Activated CD8-positive, alpha-beta T cell treated with anti-CD3 and anti-CD28 coated beads, Interleukin-2, amount 10 ng/mL, durations not matched to agents 7 days and 5 days (primary cell): ENCODE measurements around the gene TBL2. TPM values are rescaled to one million over a fixed set of nuclear protein-coding genes. Genes with fewer than 3 reads are reported as not detected.
"Not testable (repeated sequence)": the region's sequence is repeated elsewhere in the genome, so short reads cannot be mapped to it uniquely, and the experiment has no call there.

ENCODE experiments used
- ATAC-seq: fragments of 150-1000 bp; cut with Tn5 transposase; one replicate; pipeline ENCODE4 v1.10.0; 2021; ENCODE audit warnings: moderate library complexity
- CTCF ChIA-PET: fragments of 350-600 bp; sonication (Branson Sonifier 250); formaldehyde crosslinking; loops from one replicate; lab custom pipeline; 2021; ENCODE audit warnings: antibody characterized with exemption; lab: Charles Lee
- POLR2A ChIA-PET: fragments of 350-600 bp; sonication (Branson Sonifier 250); formaldehyde crosslinking; loops from one replicate; lab custom pipeline; 2021; ENCODE audit warnings: antibody characterized with exemption; lab: Charles Lee
- DNase-seq: peaks from one replicate; pipeline ENCODE4 v3.0.0-alpha.2; 2020
- H3K27ac Mint-ChIP-seq: one replicate; pipeline ENCODE4 v1.8.0; 2021; ENCODE audit warnings: mild to moderate bottlenecking, mixed read lengths
- H3K27me3 Mint-ChIP-seq: one replicate; pipeline ENCODE4 v1.8.0; 2021; ENCODE audit warnings: low read depth, mixed read lengths
- H3K36me3 Mint-ChIP-seq: one replicate; pipeline ENCODE4 v1.8.0; 2021; ENCODE audit warnings: low read depth, mixed read lengths
- H3K4me1 Mint-ChIP-seq: one replicate; pipeline ENCODE4 v1.8.0; 2021; ENCODE audit warnings: low read depth, mixed read lengths
- H3K4me3 Mint-ChIP-seq: one replicate; pipeline ENCODE4 v1.8.0; 2021; ENCODE audit warnings: mild to moderate bottlenecking, mixed read lengths
- H3K9me3 Mint-ChIP-seq: one replicate; pipeline ENCODE4 v1.8.0; 2022; ENCODE audit warnings: mixed read lengths; ENCODE audit not compliant: insufficient read depth
- total RNA-seq, 2 experiments: library from RNA; stranded (reverse); gene quantifications; one replicate each; pipeline ENCODE4 v1.2.3, GENCODE V29; 2021

TBL2 gene
- total RNA-seq, 2 experiments from 2014 or later: 26.1 to 26.4 TPM

DNA sequence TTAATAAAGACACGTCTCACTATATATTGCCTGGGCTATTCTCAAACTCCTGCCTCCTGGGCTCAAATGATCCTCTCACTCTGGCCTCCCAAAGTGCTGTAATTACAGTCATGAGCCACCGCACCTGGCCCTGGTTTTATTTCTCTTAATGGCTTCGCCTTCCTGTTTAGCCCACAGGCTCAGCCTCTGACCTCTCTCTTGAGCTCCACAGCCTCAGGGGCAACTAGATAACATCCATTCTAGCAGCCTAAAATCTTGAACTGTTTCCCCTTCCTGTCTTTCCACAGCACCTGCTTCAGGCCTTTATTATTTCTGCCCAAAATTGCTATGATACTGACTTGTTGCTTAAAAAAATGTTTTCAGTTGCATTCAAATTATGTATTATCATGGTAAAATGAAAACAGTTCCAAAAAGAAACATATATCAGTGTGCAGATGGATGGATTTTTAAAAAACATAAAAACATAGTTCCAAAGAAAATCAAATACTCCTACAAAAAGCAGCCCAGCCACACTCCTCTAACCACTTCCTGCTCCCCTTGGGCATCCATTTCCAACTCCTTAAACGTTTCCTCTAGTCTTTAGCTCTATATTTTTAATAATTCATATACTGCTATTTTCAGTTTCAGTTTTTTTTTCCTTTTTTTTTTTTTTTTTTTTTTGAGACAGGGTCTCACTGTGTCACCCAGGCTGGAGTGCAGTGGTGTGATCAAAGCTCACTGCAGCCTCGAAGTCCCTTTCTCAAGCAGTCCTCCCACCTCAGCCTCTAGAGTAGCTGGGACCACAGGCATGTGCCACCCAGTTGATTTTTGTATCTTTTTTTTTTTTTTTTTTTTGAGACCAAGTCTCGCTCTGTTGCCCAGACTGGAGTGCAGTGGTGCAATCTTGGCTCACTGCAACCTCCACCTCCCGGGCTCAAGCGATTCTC lies 51.2 kb downstream of the TBL2 start:
- DNase-seq (peak; percentile 32), ATAC-seq (no peak)
- Mint-ChIP-seq H3K27me3 (no peaks in the 10 kb centered on the region), H3K27ac (peak overlapping the region; percentile 82), H3K36me3 (peaks cover 9% of the 10 kb centered on the region), H3K4me1 (peaks cover 45% of the 10 kb centered on the region), H3K9me3 (no peaks in the 10 kb centered on the region), H3K4me3 (peak overlapping the region; percentile 69)
- ChIA-PET CTCF (interaction anchor here (1.1 to 1.4 kb wide), 3 partner anchors 13 to 207 kb away, joined by 3 to 6 read pairs (median 4); no protein-coding TSS in a partner anchor), POLR2A (interaction anchor here (0.6 to 2.0 kb wide), 6 partner anchors 20 to 51 kb away, joined by 3 to 7 read pairs (median 3); partner anchors contain the start of gene TBL2)

DNA sequence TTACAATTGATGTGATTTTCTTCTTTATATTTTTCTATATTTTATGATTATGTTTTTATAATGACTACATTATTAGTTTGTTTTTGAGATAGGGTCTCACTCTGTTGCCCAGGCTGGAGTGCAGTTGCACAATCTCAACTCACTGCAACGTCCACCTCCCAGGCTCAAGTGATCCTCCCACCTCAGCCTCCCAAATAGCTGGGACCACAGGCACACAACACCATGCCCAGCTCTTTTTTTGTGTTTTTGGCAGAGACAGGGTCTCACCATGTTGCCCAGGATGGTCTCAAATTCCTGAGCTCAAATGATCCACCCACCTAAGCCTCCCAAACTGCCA lies 52.3 kb downstream of the TBL2 start:
- peak overlapping the region; percentile 86 for H3K27ac Mint-ChIP-seq
- not testable (repeated sequence) for ATAC-seq, H3K36me3 Mint-ChIP-seq, H3K9me3 Mint-ChIP-seq, H3K27me3 Mint-ChIP-seq, DNase-seq
- ChIA-PET CTCF (interaction anchor here (1.1 kb wide), 1 partner anchor 12 kb away, joined by 6 read pairs; no protein-coding TSS in a partner anchor), POLR2A (interaction anchor here (0.8 to 2.0 kb wide), 4 partner anchors 21 to 52 kb away, joined by 3 to 7 read pairs (median 4); partner anchors contain the start of genes BCL7B and TBL2)
- H3K4me3 Mint-ChIP-seq: peak overlapping the region; percentile 79
- peaks cover 45% of the 10 kb centered on the region for H3K4me1 Mint-ChIP-seq

GRCh38 chr7:73522105-73522872 lies 56.1 kb downstream of the TBL2 start, which contains the start of gene BAZ1B:
BAZ1B (minus strand) TSS chr7:73522293; CDS start chr7:73521933, 360 bp downstream.
- peaks cover 38% of the 10 kb centered on the region for H3K36me3 Mint-ChIP-seq
- ChIA-PET POLR2A (interaction anchor here (0.6 to 5.0 kb wide), 14 partner anchors 12 to 216 kb away, joined by 3 to 50 read pairs (median 4); partner anchors contain the start of genes ABHD11, BCL7B and TBL2), CTCF (interaction anchor here (0.8 to 1.6 kb wide), 11 partner anchors 17 to 194 kb away, joined by 3 to 6 read pairs (median 3); partner anchors contain the start of gene TBL2)
- H3K27me3 Mint-ChIP-seq: no peaks in the 10 kb centered on the region
- H3K9me3 Mint-ChIP-seq: no peaks in the 10 kb centered on the region
- peak; percentile 94 for ATAC-seq
- H3K4me3 Mint-ChIP-seq: peak within 1 kb of the TSS; percentile 98
- DNase-seq: peak; percentile 99
- peak within 1 kb of the TSS; percentile 100 for H3K27ac Mint-ChIP-seq
- peaks cover 62% of the 10 kb centered on the region for H3K4me1 Mint-ChIP-seq

DNA sequence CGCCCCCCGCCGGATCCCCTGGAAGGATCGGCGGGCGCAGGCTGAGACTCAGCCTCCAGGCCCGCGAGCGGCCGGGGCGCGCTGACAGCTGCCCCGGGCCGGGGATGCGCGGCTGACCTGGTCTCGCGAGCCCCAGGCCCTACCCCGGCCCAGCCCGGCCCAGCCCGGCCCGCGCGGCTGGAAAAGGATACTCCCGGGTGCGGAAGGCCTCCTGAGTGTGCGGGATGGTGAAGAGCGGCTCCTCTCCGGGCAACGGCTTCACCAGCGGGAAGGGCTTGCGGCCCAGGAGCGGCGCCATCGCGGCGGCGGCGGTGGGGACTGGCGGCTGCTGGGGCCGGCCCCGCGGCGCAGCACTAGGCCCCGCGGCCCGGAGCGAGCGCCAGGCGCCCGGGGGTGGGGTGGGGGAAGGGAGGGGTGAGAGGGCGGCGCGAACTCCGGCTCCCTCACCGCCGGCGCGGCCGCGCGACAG lies 56.7 kb downstream of the TBL2 start:
- peaks cover 44% of the 10 kb centered on the region for H3K36me3 Mint-ChIP-seq
- POLR2A ChIA-PET: interaction anchor here (1.0 to 5.0 kb wide), 9 partner anchors 12 to 217 kb away, joined by 3 to 50 read pairs (median 4); partner anchors contain the start of genes ABHD11, BCL7B and TBL2
- ATAC-seq (peak; percentile 40), DNase-seq (no peak)
- no peaks in the 10 kb centered on the region for H3K9me3 Mint-ChIP-seq
- peak overlapping the region; percentile 96 for H3K4me3 Mint-ChIP-seq
- peak overlapping the region; percentile 100 for H3K27ac Mint-ChIP-seq
- CTCF ChIA-PET: interaction anchor here (0.8 to 1.6 kb wide), 12 partner anchors 16 to 214 kb away, joined by 3 to 5 read pairs (median 3); partner anchors contain the start of gene TBL2
- H3K4me1 Mint-ChIP-seq: peaks cover 61% of the 10 kb centered on the region
- H3K27me3 Mint-ChIP-seq: no peaks in the 10 kb centered on the region

DNA sequence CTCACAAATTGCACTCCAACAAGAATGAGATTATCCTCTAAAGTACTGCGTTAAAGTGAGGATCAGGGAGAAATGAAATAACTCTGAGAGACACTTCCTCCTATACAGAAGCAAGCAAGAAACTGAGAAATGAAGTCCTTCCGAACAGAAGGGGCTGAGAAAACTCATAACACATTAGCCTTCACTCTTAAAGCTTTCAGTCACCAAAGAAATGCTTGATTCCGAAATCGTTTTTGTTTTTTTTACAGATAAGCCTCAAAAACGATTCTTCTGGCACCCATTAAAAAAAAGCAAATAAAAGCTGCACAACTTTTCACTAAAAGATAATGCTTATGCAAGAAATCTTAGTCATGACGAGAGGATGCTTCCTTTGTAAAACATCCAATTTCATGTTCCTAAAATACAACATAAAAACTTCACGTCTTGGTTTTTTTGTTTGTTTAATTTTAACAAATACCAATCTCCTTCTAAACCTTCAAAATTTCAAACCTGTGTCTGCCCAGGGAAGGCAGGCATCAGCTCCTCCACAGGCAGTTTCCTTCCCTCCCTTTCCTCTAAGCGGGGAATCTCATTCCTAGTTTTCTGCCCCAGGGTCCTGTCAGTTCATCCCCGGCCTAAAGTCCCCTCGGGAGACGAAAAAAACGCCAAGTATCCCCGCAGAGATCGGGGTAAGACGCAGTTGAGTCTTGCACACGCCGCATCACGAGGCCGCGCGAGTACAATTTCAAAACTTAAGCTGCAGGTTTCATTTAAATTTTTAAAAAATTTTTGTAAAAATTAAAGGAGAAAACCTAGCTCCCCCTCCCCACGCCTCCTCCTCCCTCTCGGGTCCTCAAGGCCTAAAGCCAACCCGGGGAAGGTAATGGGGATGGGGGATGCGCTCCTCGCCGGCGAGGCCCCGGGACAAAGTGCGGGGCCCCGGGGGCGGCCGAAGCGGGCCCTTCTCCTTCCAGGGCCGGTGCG lies 57.4 kb downstream of the TBL2 start:
- peak; percentile 33 for DNase-seq

GRCh38 chr7:73519867-73520672 lies 58.3 kb downstream of the TBL2 start:
- Mint-ChIP-seq H3K27ac (peak overlapping the region; percentile 94), H3K4me3 (peak overlapping the region; percentile 98), H3K36me3 (peaks cover 53% of the 10 kb centered on the region), H3K9me3 (no peaks in the 10 kb centered on the region), H3K27me3 (no peaks in the 10 kb centered on the region), H3K4me1 (peaks cover 54% of the 10 kb centered on the region)
- ChIA-PET POLR2A (interaction anchor here (0.7 to 5.0 kb wide), 7 partner anchors 12 to 67 kb away, joined by 3 to 50 read pairs (median 5); partner anchors contain the start of genes BCL7B and TBL2), CTCF (interaction anchor here (0.8 to 3.5 kb wide), 8 partner anchors 12 to 214 kb away, joined by 3 to 14 read pairs (median 4); no protein-coding TSS in a partner anchor)
- DNase-seq (peak; percentile 31), ATAC-seq (no peak)

More for the DNA sequence above, 57.4 kb downstream of the TBL2 start:
- ChIA-PET POLR2A (interaction anchor here (0.6 to 5.0 kb wide), 9 partner anchors 8 to 217 kb away, joined by 3 to 50 read pairs (median 5); partner anchors contain the start of genes ABHD11, BCL7B and TBL2), CTCF (interaction anchor here (1.0 to 3.5 kb wide), 10 partner anchors 12 to 214 kb away, joined by 3 to 14 read pairs (median 4); no protein-coding TSS in a partner anchor)
- Mint-ChIP-seq H3K27ac (peak overlapping the region; percentile 94), H3K4me3 (peak overlapping the region; percentile 98), H3K36me3 (peaks cover 47% of the 10 kb centered on the region), H3K27me3 (no peaks in the 10 kb centered on the region), H3K9me3 (no peaks in the 10 kb centered on the region), H3K4me1 (peaks cover 61% of the 10 kb centered on the region)
- ATAC-seq: no peak

DNA sequence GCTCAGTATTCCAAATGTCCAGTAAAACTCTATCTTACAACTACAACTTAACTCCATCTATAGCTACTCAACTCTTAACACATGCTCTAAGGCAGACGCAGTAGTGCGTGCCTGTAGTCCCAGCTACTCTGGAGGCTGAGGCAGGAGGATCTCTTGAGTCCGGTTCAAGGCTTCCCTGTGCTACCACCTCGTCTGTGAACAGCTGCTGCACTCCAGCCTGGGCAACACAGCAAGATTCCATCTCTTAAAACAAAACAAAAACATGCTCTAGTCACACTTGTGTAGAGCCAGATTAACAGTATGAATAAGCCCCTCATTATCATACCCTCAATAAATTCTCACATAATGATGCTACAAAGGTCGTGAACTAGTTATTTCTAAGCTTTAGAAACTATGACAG lies 59.9 kb downstream of the TBL2 start:
- Mint-ChIP-seq H3K27ac (peak overlapping the region; percentile 6), H3K4me3 (peak overlapping the region; percentile 98), H3K9me3 (no peaks in the 10 kb centered on the region), H3K27me3 (no peaks in the 10 kb centered on the region), H3K36me3 (peaks cover 67% of the 10 kb centered on the region), H3K4me1 (peaks cover 47% of the 10 kb centered on the region)
- DNase-seq (no peak), ATAC-seq (no peak)
- ChIA-PET POLR2A (interaction anchor here (0.6 to 1.3 kb wide), 2 partner anchors 57 to 61 kb away, joined by 3 to 5 read pairs; partner anchors contain the start of gene TBL2), CTCF (interaction anchor here (0.7 to 3.5 kb wide), 8 partner anchors 10 to 207 kb away, joined by 3 to 14 read pairs (median 3); no protein-coding TSS in a partner anchor)
